Thyroid gland (tissue), 4 donors: ENCODE data around the gene ATG14.

ENCODE experiments used
- CTCF ChIP-seq, 6 experiments: fragments of 200-600 bp in 3 of 6; fragments of 450-650 bp in 3 of 6; sonication (generic) in 3 of 6; IDR thresholded peaks; one replicate each; pipeline ENCODE4 v1.5.1; 2016 to 2019; ENCODE audit warnings: antibody characterized with exemption in 6 of 6, mild to moderate bottlenecking in 2 of 6, inconsistent platforms in 1 of 6, moderate library complexity in 1 of 6
- POLR2A ChIP-seq, 2 donors: fragments of 450-650 bp; IDR thresholded peaks; one replicate each; pipeline ENCODE4 v1.6.1; 2017; ENCODE audit warnings: antibody characterized with exemption in 2 of 2, mild to moderate bottlenecking in 2 of 2, moderate library complexity in 1 of 2

GRCh38 chr14:55425091-55425490, 13.5 kb upstream of the ATG14 start:
- TF ChIP-seq CTCF (IDR thresholded peaks at IDR 0.05) (no peak), POLR2A (IDR thresholded peaks at IDR 0.05) (no peak)
